Stimulated activated CD8-positive, alpha-beta memory T cell treated with anti-CD3 and anti-CD28 coated beads, Interleukin-4, amount 100 ng/mL, for 24 hours (primary cell): ENCODE measurements around the gene BSG.

ENCODE experiments used
- DNase-seq: peaks from one replicate; pipeline ENCODE4 v3.0.0-alpha.2; 2020; ENCODE audit warnings: low read depth

BSG gene

GRCh38 chr19:540867-541637 is 31.3 kb upstream of the BSG start:
- DNase-seq: no peak

- no peak for DNase-seq
Observed at GRCh38 chr19:541699-542098, 30.7 kb upstream of the BSG start.

- no peak for DNase-seq
Observed at GRCh38 chr19:542173-542866, 30.1 kb upstream of the BSG start.

DNA sequence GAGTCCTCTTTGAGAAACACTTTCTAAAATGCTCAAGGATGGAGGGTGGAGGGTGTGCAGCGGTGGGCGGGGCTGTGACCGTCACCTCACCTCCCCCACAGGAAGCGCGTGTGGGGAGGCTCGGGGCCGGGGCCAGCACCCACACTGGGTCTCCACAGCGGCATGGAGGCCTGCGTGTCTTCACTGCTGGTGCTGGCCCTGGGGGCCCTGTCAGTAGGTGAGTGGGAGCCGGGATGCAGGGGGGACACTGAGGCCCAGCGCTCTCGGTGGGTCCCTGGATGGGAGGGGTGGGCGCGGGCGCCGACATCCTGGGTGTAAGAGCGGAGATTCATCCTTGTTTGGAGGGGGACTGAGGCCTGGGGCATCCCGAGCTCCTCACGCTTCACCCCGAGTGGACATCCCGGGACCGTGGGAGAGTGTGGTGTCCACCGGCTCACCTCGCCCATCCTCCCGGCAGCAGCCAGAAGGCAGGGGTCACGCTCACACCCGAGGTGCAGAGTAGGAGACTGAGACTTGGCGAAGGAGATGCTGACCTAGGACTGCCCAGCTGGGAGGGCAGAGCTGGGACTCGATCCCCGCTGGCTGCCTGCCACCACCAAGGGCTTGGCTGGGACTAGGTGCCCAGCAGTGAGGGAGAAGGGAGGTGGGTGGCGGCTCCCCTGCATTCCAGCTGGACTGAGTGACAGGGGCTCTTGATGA is 28.3 kb upstream of the BSG start, which contains the start of gene GZMM:
GZMM (plus strand) TSS at position 144 of the 699 bp plus-strand sequence; CDS start at position 163, 19 bp downstream.
- DNase-seq: peak; percentile 69

DNA sequence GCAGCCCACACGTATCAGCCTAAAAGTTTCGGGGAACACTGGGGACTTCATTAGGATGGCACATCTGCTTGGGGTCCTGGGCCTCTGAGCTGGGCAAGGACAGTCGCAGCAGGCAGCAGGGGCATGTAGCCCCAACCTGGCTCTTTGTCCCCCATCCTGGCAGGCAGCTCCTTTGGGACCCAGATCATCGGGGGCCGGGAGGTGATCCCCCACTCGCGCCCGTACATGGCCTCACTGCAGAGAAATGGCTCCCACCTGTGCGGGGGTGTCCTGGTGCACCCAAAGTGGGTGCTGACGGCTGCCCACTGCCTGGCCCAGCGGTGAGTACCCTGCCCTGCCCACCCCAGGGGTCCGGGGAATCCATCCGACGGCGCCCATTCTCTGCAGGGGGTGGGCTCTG is 25.3 kb upstream of the BSG start:
- DNase-seq: no peak

DNA sequence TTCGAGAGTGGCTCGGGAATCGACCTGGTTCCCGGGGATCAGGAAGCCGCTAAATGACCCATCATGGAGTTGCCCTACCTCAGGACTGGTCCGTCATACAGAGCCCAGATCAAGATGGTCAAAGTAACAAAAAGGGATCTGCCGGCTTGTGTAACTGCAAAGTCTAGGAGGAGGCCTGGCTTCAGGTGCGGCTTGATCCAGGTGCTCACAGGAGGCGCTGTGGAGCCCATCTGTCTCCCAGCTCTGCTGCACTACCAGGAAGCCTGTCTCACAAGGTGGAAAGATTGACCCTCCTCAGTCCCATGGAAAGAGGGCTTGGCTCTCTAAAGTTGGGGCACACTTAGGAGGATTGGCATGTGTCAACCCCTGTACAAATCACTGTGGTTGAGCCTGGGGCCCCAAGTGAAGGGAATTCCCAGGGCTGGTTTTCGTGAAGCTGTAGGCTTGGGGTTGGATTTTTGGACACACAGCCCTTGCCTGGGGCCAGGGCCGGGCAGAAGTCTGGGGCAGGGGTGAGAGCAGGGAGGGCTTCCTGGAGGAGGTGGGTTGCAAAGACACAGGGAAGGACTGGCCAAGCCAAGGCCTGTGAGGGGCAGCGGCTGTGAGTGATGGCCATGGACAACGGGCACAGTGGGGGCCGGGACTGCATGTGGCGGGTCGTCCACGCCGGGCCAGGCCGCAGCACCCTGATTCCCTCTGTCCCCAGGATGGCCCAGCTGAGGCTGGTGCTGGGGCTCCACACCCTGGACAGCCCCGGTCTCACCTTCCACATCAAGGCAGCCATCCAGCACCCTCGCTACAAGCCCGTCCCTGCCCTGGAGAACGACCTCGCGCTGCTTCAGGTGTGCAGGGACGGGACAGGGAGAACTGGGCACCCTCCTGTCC is 24.3 kb upstream of the BSG start:
- no peak for DNase-seq

- no peak for DNase-seq
Observed at GRCh38 chr19:548886-549830, 23.2 kb upstream of the BSG start.

DNA sequence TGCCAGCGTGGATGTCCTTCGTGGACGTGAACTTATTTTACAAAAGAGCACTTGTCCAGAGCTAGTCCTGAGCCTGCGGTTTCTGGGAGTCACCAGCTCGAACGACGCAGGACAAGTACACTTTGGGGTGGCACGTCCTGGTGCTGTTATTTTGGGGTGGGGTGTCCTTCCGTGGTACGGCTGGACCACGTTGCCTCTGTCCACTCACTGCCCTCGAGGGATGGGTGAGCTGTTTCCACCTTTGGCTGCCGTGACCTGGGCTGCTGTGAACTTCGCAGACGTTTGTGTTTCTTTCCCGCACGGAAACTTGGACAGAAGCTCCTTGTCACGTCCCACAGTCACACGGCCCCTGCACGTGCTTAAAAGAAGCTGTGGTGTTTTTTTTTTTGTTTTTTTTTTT is 17.6 kb upstream of the BSG start:
- no peak for DNase-seq

GRCh38 chr19:555474-555808 is 17.0 kb upstream of the BSG start:
- DNase-seq: no peak

GRCh38 chr19:556611-557382 is 15.6 kb upstream of the BSG start:
- DNase-seq: no peak

DNA sequence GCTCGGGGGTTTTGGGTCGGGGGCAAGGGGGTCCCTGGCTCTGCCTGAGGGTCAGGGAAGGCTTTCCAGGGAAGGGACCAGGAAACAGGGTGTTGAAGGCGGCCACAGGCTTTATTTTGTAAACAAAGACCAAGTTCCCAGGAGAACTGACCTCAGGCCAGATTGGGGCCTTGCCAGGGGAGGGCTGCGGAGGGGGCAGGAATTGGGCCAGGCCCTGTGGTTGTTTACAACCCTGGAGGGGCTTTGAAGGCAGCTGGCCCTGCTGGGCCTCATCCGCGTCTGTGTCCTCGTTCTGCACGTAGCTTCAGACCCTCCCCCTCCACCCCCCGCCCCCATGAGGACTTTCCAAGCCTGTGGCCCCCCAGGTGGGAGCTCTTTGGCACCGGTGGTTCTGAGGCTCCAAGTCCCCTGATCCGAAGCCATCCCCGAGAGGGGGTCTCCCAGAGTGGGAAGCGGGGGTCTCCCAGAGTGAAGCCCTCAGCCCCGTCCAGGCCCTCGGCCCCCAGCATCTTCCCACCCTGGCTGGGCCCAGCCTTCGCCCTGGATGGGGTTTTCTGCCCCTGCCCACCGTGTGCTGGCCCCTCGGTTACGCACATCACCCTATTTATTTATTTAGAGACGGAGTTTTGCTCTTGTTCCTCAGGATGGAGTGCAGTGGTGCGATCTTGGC is 13.5 kb upstream of the BSG start:
- DNase-seq: no peak

GRCh38 chr19:560121-560520 is 12.3 kb upstream of the BSG start:
- no peak for DNase-seq

GRCh38 chr19:566403-566802 is 6.0 kb upstream of the BSG start:
- no peak for DNase-seq

- DNase-seq: no peak
Observed at GRCh38 chr19:566844-567243, 5.6 kb upstream of the BSG start.

GRCh38 chr19:567296-567900 is 5.0 kb upstream of the BSG start:
- no peak for DNase-seq

DNA sequence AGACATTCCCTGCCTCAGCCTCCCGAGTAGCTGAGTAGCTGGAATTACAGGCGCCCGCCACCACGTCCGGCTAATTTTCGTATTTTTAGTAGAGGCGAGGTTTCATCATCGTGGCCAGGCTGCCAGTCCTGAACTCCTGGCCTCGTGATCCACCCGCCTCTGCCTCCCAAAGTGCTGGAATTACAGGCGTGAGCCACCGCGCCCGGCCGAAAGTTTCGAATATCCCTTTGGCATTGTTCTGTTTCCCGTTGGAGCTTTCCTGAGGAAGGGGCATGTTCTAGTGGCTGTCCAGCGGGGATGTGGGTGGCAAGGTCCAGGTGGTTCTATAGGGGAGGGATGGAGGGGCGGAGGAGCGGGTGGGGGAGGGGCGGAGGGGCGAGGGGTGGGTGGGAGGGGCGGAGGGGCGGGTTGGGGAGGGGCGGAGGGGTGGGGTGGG is 2.1 kb upstream of the BSG start:
- no peak for DNase-seq

DNA sequence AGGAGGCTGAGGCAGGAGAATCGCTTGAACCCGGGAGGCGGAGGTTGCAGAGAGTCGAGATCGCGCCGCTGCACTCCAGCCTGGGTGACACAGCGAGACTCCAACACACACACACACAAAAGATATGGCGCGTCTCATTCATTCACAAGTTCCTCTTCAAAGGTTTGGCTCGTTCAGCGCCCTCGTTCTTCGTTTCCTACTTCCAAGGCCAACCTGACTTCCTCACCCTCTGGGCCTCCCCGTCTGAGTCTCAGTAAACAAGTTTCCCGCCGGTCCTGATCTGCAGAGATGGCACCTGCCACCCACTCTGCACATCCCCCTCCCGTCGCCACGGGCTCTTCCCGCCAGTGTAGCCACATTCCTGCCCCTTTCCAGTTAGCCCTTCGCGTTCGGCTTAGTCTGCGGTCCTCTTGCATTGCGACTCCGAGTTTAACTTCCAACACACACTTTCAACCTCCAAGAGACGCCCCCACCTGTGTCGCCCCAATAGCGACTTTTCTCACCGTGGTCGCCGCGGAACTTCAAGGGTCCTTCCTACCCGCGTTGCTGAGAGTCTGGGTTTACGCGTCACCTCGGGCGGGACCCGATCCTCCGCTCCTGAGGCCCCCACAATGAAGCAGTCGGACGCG is 1.3 kb upstream of the BSG start:
- DNase-seq: peak; percentile 21

GRCh38 chr19:571566-571974 is 826 bp upstream of the BSG start:
- DNase-seq: no peak
